Natural killer cell (primary cell): Measurements from ENCODE around the gene ZNF778. TPM values are rescaled to one million over a fixed set of nuclear protein-coding genes. Genes with fewer than 3 reads are reported as not detected.

Experiments used
- ATAC-seq, 3 donors: fragments of 150-1000 bp in 2 of 3; fragments of 200-7000 bp in 1 of 3; cut with Tn5 transposase; 1 replicate in 1 of 3; 2 replicates in 2 of 3; pipeline ENCODE4 v1.10.0; 2021; ENCODE audit warnings: mild to moderate bottlenecking in 2 of 3, moderate library complexity in 2 of 3
- DNase-seq, 2 donors: peaks; one replicate each; pipeline versions ENCODE4 v3.0.0 to v3.0.0-alpha.2; 2013 to 2021; ENCODE audit warnings: mixed read lengths in 1 of 2
- H3K27ac ChIP-seq: one replicate; pipeline ENCODE4 v1.5.1; 2013; ENCODE audit warnings: mild to moderate bottlenecking, low read length
- H3K27me3 ChIP-seq: one replicate; pipeline ENCODE4 v1.6.1; 2013; ENCODE audit warnings: low read length; ENCODE audit not compliant: control insufficient read depth, insufficient read depth
- H3K36me3 ChIP-seq: one replicate; pipeline ENCODE4 v1.6.1; 2013; ENCODE audit warnings: low read length; ENCODE audit not compliant: control insufficient read depth, insufficient read depth
- H3K4me1 ChIP-seq: one replicate; pipeline ENCODE4 v1.6.1; 2013; ENCODE audit warnings: low read length; ENCODE audit not compliant: control insufficient read depth, insufficient read depth
- H3K4me3 ChIP-seq: one replicate; pipeline ENCODE4 v1.5.1; 2013; ENCODE audit warnings: low read length
- H3K9me3 ChIP-seq: one replicate; pipeline ENCODE4 v1.6.1; 2013; ENCODE audit warnings: low read length; ENCODE audit not compliant: control insufficient read depth, insufficient read depth
- H3K27ac Mint-ChIP-seq, 2 donors: one replicate each; pipeline ENCODE4 v1.8.0; 2022; ENCODE audit warnings: mild to moderate bottlenecking in 2 of 2, mixed read lengths in 2 of 2, moderate library complexity in 1 of 2
- H3K27me3 Mint-ChIP-seq, 2 donors: one replicate each; pipeline ENCODE4 v1.8.0; 2022; ENCODE audit warnings: low read depth in 2 of 2, mixed read lengths in 2 of 2
- H3K36me3 Mint-ChIP-seq: one replicate; pipeline ENCODE4 v1.8.0; 2022; ENCODE audit warnings: mixed read lengths
- H3K4me1 Mint-ChIP-seq, 2 donors: one replicate each; pipeline ENCODE4 v1.8.0; 2022; ENCODE audit warnings: mixed read lengths in 2 of 2
- H3K4me3 Mint-ChIP-seq: one replicate; pipeline ENCODE4 v1.8.0; 2022; ENCODE audit warnings: mild to moderate bottlenecking, moderate library complexity, mixed read lengths
- H3K9me3 Mint-ChIP-seq, 2 donors: one replicate each; pipeline ENCODE4 v1.8.0; 2022; ENCODE audit warnings: mixed read lengths in 2 of 2
- CTCF ChIP-seq: fragments of 200-600 bp; IDR thresholded peaks from one replicate; pipeline ENCODE4 v1.8.0; 2022; ENCODE audit warnings: antibody characterized with exemption
- WGBS: methylation state at CpG from one replicate; pipeline ENCODE4 v1.1.7; 2013; ENCODE audit warnings: missing lambda C conversion rate; ENCODE audit not compliant: insufficient coverage; 5-methylcytosine and 5-hydroxymethylcytosine counted together
- intact Hi-C: fragments of 100-400 bp; cut with micrococcal nuclease; formaldehyde crosslinking; loops from one replicate; pipeline ENCODE4 v1.14.2; 2022
- total RNA-seq, 4 donors: library from RNA; stranded (reverse); fragments of 120-200 nt in 1 of 4; gene quantifications; one replicate each; pipeline versions ENCODE4 v1.2.3 to v1.2.4, GENCODE V29; 2013 to 2022

Gene ZNF778
- total RNA-seq, 3 donors from 2014 or later (not counting 1 experiment from before 2014, with no cell fraction given), result 7.0 to 14.1 (median 11.8) TPM

- no peaks in the 10 kb centered on the region for H3K36me3 Mint-ChIP-seq
- H3K9me3 ChIP-seq, result no peaks in the 10 kb centered on the region
- no peak for TF ChIP-seq CTCF
- peaks cover 7 to 8% of the 10 kb centered on the region in 2 donors for H3K4me1 Mint-ChIP-seq
- WGBS, result 83% methylated on average over 14 of the region's 14 CpGs
- H3K27me3 ChIP-seq, result peaks cover 5% of the 10 kb centered on the region
- intact Hi-C loops, result no loop called here
- no peak overlapping the region for H3K27ac ChIP-seq
- H3K4me3 ChIP-seq, result no peak overlapping the region
- no peak overlapping the region for H3K4me3 Mint-ChIP-seq
- H3K9me3 Mint-ChIP-seq, result no peaks in the 10 kb centered on the region
- ATAC-seq (no peak), DNase-seq (no peak)
- H3K36me3 ChIP-seq, result no peaks in the 10 kb centered on the region
- H3K27me3 Mint-ChIP-seq, result peaks cover 0 to 4% of the 10 kb centered on the region in 2 donors
- H3K4me1 ChIP-seq, result peaks cover 29% of the 10 kb centered on the region
- H3K27ac Mint-ChIP-seq, result no peak overlapping the region
Measured at GRCh38 chr16:89174877-89175276, 42.6 kb upstream of the ZNF778 start.

GRCh38 chr16:89175280-89176146, 42.0 kb upstream of the ZNF778 start:
- DNase-seq (no peak), ATAC-seq (no peak)
- no peak overlapping the region for H3K4me3 ChIP-seq
- intact Hi-C loops, result no loop called here
- no peaks in the 10 kb centered on the region for H3K36me3 ChIP-seq
- no peaks in the 10 kb centered on the region for H3K27me3 ChIP-seq
- H3K27ac ChIP-seq, result no peak overlapping the region
- Mint-ChIP-seq H3K27ac (no peak overlapping the region), H3K4me1 (peaks cover 5 to 6% of the 10 kb centered on the region in 2 donors), H3K36me3 (no peaks in the 10 kb centered on the region), H3K4me3 (no peak overlapping the region), H3K9me3 (no peaks in the 10 kb centered on the region), H3K27me3 (peaks cover 0 to 3% of the 10 kb centered on the region in 2 donors)
- peaks cover 23% of the 10 kb centered on the region for H3K4me1 ChIP-seq
- TF ChIP-seq CTCF, result no peak
- no peaks in the 10 kb centered on the region for H3K9me3 ChIP-seq
- 48% methylated on average over 20 of the region's 20 CpGs for WGBS

- no peaks in the 10 kb centered on the region for H3K4me1 Mint-ChIP-seq
- intact Hi-C loops, result no loop called here
- H3K4me3 Mint-ChIP-seq, result no peak overlapping the region
- H3K36me3 ChIP-seq, result no peaks in the 10 kb centered on the region
- no peak for TF ChIP-seq CTCF
- no peaks in the 10 kb centered on the region for H3K27me3 Mint-ChIP-seq
- 82% methylated on average over 27 of the region's 27 CpGs for WGBS
- H3K4me1 ChIP-seq, result peaks cover 16% of the 10 kb centered on the region
- H3K4me3 ChIP-seq, result no peak overlapping the region
- no peak overlapping the region for H3K27ac Mint-ChIP-seq
- DNase-seq, result no peak
- no peak for ATAC-seq
- no peak overlapping the region for H3K27ac ChIP-seq
- H3K9me3 Mint-ChIP-seq, result no peaks in the 10 kb centered on the region
- no peaks in the 10 kb centered on the region for H3K27me3 ChIP-seq
- no peaks in the 10 kb centered on the region for H3K36me3 Mint-ChIP-seq
- no peaks in the 10 kb centered on the region for H3K9me3 ChIP-seq
Measured at GRCh38 chr16:89176147-89176690, 41.3 kb upstream of the ZNF778 start.
